ENCODE results near the gene CHRNG. TPM values are rescaled to one million over a fixed set of nuclear protein-coding genes. Genes with fewer than 3 reads are reported as not detected.

The CHRNG gene
- total and polyA plus RNA-seq, 8 donors, result 0.07 to 0.35 (median 0.13) TPM; not detected in 4

DNA sequence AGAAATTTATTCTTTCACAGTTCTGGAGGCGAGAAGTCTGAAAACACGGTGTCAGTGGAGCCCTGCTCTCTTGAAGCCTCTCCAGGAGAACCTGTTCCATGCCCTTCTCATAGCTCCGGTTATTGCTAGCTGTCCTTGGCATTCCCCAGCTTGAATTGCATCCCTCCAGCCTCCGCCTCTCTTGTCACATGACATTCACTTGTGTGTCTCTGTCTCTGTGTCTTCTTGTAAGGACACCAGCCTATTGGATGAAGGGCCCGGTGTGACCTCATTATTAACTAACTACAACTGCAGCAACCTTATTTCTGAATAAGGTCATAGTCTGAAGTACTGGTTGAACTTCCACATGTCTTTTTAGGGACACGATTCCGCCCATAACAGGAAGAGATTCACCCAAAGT is 23.9 kb upstream of the CHRNG start:
- Histone ChIP-seq H3K4me3 (no peak overlapping the region), H3K27me3 (peaks cover 0 to 39% of the 10 kb centered on the region in 2 donors), H3K27ac (no peak overlapping the region), H3K36me3 (no peaks in the 10 kb centered on the region), H3K9me3 (no peaks in the 10 kb centered on the region), H3K4me1 (no peaks in the 10 kb centered on the region)
- intact Hi-C loops (cut with DNase I), result no loop called here
- ATAC-seq (no peak), DNase-seq (no peak)
- TF ChIP-seq, protein P1, sequence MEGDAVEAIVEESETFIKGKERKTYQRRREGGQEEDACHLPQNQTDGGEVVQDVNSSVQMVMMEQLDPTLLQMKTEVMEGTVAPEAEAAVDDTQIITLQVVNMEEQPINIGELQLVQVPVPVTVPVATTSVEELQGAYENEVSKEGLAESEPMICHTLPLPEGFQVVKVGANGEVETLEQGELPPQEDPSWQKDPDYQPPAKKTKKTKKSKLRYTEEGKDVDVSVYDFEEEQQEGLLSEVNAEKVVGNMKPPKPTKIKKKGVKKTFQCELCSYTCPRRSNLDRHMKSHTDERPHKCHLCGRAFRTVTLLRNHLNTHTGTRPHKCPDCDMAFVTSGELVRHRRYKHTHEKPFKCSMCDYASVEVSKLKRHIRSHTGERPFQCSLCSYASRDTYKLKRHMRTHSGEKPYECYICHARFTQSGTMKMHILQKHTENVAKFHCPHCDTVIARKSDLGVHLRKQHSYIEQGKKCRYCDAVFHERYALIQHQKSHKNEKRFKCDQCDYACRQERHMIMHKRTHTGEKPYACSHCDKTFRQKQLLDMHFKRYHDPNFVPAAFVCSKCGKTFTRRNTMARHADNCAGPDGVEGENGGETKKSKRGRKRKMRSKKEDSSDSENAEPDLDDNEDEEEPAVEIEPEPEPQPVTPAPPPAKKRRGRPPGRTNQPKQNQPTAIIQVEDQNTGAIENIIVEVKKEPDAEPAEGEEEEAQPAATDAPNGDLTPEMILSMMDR (IDR thresholded peaks at IDR 0.05), result no peak

DNA sequence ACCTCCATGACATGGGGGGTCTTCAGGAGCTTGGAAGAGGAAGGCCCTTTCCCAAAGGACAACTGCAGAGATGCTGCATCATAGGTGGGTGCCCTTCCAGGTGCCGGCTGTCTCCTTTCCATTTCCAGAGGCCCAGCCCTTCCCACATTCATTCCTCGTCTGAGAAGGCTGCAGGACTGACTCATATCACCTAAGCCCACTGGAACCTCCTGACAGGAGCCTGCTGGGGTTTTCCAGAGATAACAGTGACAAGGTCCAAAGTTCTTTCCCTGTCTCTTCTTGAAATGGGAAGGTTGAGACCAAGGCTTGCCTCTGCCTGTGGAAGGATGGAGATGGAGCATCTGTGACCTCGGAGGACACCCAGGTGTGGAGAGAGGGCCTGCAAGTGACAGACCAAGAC is 22.9 kb upstream of the CHRNG start:
- Histone ChIP-seq H3K4me1 (peaks cover 0 to under 1% of the 10 kb centered on the region in 2 donors), H3K4me3 (no peak overlapping the region), H3K36me3 (no peaks in the 10 kb centered on the region), H3K27me3 (peaks cover 0 to 47% of the 10 kb centered on the region in 2 donors), H3K9me3 (no peaks in the 10 kb centered on the region), H3K27ac (no peak overlapping the region)
- DNase-seq (no peak), ATAC-seq (no peak)
- intact Hi-C loops (cut with DNase I), result no loop called here
- TF ChIP-seq, protein P1 (IDR thresholded peaks at IDR 0.05), result no peak

DNA sequence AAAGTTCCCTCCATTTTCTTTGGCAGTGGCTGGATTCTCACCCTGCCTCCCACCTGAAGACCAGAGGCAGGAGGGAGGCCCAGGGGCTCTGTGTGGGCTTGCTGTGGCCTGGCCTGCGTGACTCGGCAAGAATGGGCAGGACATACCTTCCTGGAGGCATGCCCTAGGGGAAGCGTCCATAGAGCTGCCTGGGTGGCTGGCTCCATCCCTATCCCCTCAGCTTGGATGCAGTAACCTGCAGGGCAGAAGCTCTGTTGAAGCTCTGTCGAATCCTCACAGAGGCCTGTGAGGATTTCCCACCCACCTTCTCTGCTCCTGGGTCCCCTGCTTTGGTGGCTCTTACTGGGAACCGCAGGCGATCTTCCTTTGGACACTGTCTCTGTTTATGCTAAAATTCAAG is 20.6 kb upstream of the CHRNG start:
- DNase-seq (no peak), ATAC-seq (no peak)
- TF ChIP-seq, protein P1 (IDR thresholded peaks at IDR 0.05), result no peak
- intact Hi-C loops (cut with DNase I), result no loop called here
- Histone ChIP-seq H3K9me3 (no peaks in the 10 kb centered on the region), H3K36me3 (no peaks in the 10 kb centered on the region), H3K27ac (no peak overlapping the region), H3K4me1 (peaks cover 9 to 21% of the 10 kb centered on the region in 2 donors), H3K4me3 (no peak overlapping the region), H3K27me3 (peaks cover 22 to 54% of the 10 kb centered on the region in 2 donors)

DNA sequence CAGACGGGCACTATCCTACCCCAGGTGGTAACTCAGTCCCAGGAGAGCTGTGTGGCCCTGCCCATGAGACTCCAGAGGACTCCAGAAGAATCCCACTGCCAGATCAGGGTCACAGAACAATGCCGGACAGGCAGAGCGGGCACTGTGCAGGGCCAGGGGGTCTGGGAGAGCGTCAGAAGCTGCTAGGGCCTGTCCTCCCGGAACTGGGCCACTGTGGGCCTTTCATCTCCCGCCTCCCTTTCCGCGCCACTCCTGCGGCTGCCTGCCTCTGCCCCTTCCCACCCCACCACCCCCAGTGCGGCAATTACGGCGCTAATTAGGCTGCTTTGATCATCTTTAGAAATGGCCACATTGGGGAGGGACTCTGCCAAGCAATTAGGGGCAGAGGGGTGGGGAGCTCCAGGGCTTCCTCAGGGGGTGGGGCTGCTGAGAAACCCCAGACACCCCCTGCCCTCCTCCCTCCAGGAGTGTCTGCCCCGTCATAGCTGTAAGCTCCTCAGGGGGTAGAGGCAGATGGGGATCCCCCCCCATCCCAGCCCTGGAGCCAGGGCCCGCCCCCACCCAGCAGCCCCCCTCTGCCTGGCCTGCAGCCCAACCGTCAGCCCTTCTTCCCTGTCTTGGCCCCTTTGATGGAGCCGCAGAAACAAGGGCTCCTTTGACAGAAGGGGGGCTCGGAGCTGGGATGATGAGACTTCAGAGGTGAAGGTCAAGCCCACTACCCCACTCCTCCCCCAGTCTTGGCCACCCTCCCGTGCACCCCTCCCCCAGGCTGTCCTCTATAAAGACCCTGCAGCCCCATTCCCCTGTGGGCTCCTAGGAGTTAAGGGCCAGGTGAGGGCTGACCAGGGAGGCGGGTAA is 19.7 kb upstream of the CHRNG start, which contains the start of gene PRSS56:
PRSS56 (plus strand) TSS at position 808 of the 858 bp plus-strand sequence. CDS start 211 bp downstream, outside the sequence.
- no peak within 1 kb of the TSS for H3K27ac ChIP-seq
- no peak for ATAC-seq
- TF ChIP-seq, protein P1 (IDR thresholded peaks at IDR 0.05), result no peak
- H3K4me1 ChIP-seq, result peaks cover 12 to 28% of the 10 kb centered on the region in 2 donors
- no peak for DNase-seq
- no peaks in the 10 kb centered on the region for H3K36me3 ChIP-seq
- peaks cover 32 to 64% of the 10 kb centered on the region in 2 donors for H3K27me3 ChIP-seq
- no peak within 1 kb of the TSS for H3K4me3 ChIP-seq
- no peaks in the 10 kb centered on the region for H3K9me3 ChIP-seq
- intact Hi-C loops (cut with DNase I), result loop anchor here in 1 of 2 donors (5.0 to 10.0 kb wide), 2 partner anchors 68 to 615 kb away; no protein-coding TSS in a partner anchor

DNA sequence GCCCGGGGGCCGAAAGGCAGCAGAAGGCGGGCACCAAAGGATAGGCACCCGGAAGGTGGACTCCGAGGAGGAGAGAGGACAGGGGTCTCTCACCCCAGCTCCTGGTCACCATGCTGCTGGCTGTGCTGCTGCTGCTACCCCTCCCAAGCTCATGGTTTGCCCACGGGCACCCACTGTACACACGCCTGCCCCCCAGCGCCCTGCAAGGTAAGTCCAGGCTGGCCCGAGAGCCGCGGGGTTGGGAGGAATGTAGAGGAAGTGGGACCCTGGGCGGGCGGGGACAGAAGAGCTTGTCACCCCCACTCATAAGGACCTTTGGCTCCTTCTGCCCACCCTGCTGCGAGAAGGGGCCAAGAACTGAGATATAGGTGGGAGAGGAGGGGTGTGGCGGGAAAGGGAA is 19.0 kb upstream of the CHRNG start:
- Histone ChIP-seq H3K27ac (no peak overlapping the region), H3K27me3 (peaks cover 39 to 70% of the 10 kb centered on the region in 2 donors), H3K4me3 (no peak overlapping the region), H3K36me3 (no peaks in the 10 kb centered on the region), H3K4me1 (peaks cover 12 to 28% of the 10 kb centered on the region in 2 donors), H3K9me3 (no peaks in the 10 kb centered on the region)
- no peak for ATAC-seq
- TF ChIP-seq, protein P1 (IDR thresholded peaks at IDR 0.05), result no peak
- intact Hi-C loops (cut with DNase I), result loop anchor here in 1 of 2 donors (5.0 to 10.0 kb wide), 2 partner anchors 68 to 616 kb away; no protein-coding TSS in a partner anchor
- DNase-seq, result no peak
